GM18907 (cell line): ENCODE results near the gene TLK2.
A peak's percentile ranks its signal among the peaks of the same experiment; 100 is the strongest.

Source experiments
- ATAC-seq: cut with Tn5 transposase; IDR thresholded peaks from one replicate; pipeline ENCODE4 v1.9.1; 2021; ENCODE audit warnings: mild to moderate bottlenecking, moderate library complexity; ENCODE audit not compliant: unreplicated experiment

Gene TLK2

DNA sequence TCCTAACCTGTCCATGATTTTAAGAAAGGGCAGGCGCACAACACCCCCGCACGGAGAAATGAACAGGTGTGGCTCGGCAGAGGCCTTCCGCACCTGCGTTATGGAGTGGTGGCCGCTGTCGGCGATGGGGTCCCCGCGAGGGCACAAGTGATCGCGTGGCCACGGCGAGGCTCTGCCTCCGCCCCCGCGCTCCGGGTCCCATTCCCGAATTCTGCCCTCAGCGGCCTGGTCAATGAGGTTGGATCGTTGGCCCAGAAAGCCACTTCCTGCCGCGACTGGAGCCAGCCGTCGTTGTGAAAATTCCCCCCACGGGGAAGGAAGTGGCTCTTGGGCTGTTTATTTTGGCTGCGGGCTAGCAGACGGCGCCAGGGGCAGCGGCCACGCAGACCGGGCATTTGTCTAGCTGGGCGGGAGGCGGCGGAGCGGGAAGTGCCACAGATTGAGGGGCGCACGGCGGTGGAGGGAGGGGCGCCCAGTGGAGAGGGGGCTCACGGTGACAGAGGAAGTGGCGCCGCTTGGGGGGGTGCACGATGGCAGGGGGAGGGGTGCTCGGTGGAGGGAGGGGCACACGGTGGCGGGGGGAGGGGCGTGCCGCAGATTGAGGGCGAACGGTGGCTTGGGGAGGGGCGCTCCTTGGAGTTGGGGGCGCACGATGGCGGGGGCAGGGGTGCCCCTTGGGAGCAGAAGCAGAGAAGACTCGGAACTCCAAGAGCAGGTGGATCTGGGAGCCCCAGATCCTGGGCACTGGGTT lies 173.8 kb downstream of the TLK2 start:
- ATAC-seq, result no peak

DNA sequence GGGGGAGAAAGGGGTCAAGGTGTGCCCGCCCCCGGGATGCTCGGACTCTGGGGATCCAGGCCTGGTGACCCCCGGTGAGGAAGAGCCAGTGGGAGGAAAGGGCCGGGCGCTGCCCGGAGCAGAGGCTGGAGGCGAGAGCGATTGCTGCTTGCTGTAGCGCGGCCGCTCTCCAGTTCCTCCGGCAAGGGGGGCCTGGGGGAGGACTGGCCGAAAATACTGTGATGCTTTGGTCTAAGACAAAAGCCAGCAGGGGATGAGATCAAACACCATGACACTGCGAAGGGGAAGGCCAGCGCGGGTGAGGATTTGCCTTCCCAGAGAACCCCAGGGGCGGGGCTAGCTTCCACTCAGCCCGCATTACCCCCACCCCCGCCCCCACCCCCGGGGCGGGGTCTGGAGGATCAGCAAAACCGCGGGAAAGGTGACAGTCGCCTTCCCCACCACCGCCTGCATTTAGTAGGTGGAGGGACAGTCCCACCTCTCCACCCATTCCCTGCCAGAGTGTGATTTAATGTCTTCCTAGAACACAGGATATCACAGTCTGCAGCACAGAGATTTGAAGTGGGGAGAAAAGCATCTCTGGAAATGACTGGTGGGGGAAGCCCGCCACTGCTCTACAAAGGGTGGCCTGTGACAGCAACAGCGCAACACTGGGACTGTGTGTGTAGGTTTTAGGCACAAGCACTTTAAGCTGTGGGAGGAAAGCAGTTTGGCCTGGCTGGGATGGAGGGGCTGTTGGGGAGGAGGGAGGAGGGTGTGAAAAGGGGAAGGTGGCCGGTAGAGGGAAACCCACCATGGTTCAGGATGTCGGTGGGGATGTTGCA lies 174.6 kb downstream of the TLK2 start:
- ATAC-seq, result peak; percentile 82

- ATAC-seq, result no peak
Observed at GRCh38 chr17:62653826-62654761, 175.5 kb downstream of the TLK2 start.

DNA sequence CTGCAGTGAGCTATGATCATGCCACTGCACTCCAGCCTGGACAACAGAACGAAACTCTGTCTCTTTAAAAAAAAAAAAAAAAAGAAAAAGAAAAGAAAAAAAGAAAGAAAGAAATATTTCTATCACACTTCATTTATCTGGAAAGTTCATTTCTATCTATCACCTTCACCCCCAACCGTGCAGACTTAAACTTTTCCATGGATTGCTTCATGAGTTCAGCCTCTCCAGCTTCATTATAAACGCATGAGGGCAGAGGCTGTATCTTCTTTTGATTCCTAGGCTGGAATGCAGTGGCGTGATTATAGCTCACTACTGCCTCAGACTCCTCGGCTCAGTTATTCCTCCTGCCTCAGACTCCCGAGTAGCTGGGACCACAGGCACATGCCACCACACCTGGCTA lies 177.0 kb downstream of the TLK2 start:
- no peak for ATAC-seq

GRCh38 chr17:62656446-62656845 lies 177.8 kb downstream of the TLK2 start:
- no peak for ATAC-seq

GRCh38 chr17:62657145-62657665 lies 178.6 kb downstream of the TLK2 start:
- no peak for ATAC-seq

GRCh38 chr17:62657690-62658089 lies 179.1 kb downstream of the TLK2 start:
- ATAC-seq, result no peak

DNA sequence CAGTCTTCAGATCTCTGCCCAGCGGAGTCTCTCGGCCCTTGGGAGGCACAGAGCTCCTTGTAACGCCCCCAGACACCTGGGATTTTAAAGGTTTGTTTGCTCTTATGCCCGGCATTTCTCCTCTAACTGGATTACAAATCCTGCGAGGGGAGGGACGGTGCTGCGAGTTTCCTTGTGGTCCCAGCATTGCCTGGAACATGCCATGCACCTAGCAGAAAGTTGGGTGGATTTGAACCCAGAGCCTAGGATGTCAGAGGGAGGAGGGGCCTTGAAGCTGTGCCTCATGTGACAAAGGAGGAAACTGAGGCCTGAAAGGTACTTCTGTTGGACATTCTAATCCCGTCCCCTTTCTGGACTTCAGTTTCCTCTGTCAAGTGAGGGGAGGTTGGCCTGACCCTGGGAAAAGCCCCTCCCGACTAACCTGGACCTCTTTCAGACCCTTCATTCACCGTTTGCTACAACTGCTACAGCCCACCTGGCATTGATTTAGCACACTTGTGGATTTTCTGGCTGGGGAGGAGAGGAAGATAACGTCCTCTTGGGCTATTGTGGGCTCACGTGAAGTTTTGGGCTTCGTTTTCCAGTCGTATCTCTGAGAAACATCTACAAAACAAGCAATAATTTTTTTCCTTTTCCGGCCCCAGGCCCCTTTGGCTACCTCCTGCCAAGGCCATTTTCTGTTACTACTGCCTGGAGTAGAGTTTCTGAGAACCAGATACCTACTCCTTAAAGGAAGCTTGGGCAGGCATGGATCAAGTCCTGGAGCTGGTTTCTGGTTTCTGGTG lies 179.7 kb downstream of the TLK2 start:
- no peak for ATAC-seq

DNA sequence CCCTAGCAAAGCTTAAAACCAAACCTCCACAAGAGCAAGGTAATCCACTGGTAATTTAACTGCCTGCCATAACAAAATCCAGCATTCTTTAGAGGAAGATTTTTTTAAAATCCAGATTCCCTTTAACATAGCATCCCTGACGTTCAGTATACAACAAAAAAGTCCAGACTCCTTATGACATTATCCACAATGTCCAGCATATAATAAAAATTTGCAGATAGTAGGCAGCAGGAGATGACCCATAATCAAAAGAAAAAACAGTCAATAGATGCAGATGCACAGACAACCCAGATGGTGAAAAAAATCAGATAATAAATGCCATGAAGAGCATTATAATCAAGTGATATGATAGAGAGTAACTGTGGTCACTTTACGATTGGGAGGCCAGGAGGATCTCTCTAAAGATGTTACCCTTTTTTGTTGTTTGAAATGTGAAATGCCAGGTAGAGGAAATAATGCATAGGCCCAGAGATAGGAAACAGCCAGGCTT lies 182.0 kb downstream of the TLK2 start:
- no peak for ATAC-seq

DNA sequence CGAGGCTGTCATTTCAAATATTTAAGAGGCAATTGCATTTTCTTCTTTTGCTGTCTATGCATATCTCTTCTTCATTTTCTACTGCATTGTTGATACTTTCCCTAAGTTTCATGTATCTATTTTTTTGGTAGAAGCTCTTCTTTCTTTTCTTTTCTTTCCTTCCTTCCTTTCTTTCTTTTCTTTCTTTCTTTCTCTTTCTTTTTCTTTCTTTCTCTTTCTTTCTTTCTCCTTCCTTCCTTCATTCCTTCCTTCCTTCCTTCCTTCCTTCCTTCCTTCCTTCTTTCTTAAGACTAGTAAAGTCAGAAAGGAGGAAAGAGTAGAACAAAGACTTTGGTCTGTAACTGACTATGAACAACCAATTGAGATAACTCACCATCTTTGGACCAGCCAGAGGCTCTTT lies 182.7 kb downstream of the TLK2 start:
- no peak for ATAC-seq

DNA sequence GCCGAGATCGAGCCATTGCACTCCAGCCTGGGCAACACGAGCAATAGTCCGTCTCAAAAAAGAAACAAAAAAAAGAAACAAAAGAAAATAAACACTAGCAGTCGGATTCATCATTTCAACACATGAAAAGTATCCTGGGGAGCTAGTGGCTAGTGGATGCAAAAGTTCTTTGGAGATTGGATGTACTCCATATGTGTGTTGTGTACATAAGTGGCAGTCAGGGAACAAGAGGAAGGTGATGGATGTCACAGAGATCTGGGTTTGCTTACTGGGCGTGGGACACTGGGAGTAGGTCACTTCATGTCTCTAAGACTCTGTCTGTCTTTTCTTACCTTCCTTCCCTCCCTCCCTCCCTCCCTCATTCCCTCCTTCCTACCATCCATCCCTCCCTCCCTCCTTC lies 184.2 kb downstream of the TLK2 start:
- ATAC-seq, result no peak
